Ishikawa (cell line): ENCODE measurements around the gene RUNX1.

ENCODE experiments used
- CEBPB ChIP-seq: IDR thresholded peaks from 2 replicates; pipeline ENCODE4 v1.6.1; 2012
- CREB1 ChIP-seq: IDR thresholded peaks from 2 replicates; pipeline ENCODE4 v1.6.1; 2012; ENCODE audit warnings: low read depth
- EGR1 ChIP-seq: IDR thresholded peaks from 2 replicates; pipeline ENCODE4 v1.6.1; 2012
- EP300 ChIP-seq: IDR thresholded peaks from 2 replicates; pipeline ENCODE4 v1.6.1; 2012; ENCODE audit warnings: borderline replicate concordance
- FOXM1 ChIP-seq: IDR thresholded peaks from 2 replicates; pipeline ENCODE4 v1.6.1; 2012; ENCODE audit warnings: low read depth, borderline replicate concordance
- MAX ChIP-seq: IDR thresholded peaks from 2 replicates; pipeline ENCODE4 v1.6.1; 2012
- NFIC ChIP-seq: IDR thresholded peaks from 2 replicates; pipeline ENCODE4 v1.6.1; 2012
- RAD21 ChIP-seq: IDR thresholded peaks from 2 replicates; pipeline ENCODE4 v1.6.1; 2012; ENCODE audit warnings: low read depth
- TAF1 ChIP-seq: IDR thresholded peaks from 2 replicates; pipeline ENCODE4 v1.6.1; 2012; ENCODE audit warnings: low read depth, mild to moderate bottlenecking
- TCF12 ChIP-seq: IDR thresholded peaks from 2 replicates; pipeline ENCODE4 v1.6.1; 2012; ENCODE audit warnings: low read depth
- TEAD4 ChIP-seq: IDR thresholded peaks from 2 replicates; pipeline ENCODE4 v1.6.1; 2012
- USF1 ChIP-seq: IDR thresholded peaks from 2 replicates; pipeline ENCODE4 v1.6.1; 2012
- YY1 ChIP-seq: IDR thresholded peaks from 2 replicates; pipeline ENCODE4 v1.6.1; 2012; ENCODE audit warnings: low read depth
- ZBTB7A ChIP-seq: IDR thresholded peaks from 2 replicates; pipeline ENCODE4 v1.6.1; 2012; ENCODE audit warnings: low read depth
- TF ChIP-seq, protein P1 (sequence below): IDR thresholded peaks from 2 replicates; pipeline ENCODE4 v1.6.1; 2012; ENCODE audit warnings: low read depth, mild to moderate bottlenecking

Gene RUNX1

DNA sequence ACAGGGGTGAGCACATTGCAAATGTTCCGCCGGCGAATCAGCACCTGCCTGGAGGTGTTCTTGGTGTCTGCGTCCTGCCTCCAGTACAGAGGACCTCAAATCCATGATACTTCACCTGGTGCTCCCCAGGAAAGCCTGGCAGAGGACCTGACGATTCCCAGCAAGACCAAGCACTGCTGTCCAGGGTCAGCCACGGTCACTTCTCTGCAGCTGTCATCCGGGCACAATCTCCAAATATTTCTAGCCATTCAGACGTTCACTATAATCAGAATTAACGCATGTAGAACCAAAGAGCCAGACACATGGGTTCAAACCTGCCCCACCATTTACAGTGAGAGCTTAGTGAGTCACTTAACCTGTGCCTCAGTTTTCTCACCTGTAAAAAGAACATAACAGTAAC, 305.8 kb downstream of the RUNX1 start:
- TF ChIP-seq, protein P1, sequence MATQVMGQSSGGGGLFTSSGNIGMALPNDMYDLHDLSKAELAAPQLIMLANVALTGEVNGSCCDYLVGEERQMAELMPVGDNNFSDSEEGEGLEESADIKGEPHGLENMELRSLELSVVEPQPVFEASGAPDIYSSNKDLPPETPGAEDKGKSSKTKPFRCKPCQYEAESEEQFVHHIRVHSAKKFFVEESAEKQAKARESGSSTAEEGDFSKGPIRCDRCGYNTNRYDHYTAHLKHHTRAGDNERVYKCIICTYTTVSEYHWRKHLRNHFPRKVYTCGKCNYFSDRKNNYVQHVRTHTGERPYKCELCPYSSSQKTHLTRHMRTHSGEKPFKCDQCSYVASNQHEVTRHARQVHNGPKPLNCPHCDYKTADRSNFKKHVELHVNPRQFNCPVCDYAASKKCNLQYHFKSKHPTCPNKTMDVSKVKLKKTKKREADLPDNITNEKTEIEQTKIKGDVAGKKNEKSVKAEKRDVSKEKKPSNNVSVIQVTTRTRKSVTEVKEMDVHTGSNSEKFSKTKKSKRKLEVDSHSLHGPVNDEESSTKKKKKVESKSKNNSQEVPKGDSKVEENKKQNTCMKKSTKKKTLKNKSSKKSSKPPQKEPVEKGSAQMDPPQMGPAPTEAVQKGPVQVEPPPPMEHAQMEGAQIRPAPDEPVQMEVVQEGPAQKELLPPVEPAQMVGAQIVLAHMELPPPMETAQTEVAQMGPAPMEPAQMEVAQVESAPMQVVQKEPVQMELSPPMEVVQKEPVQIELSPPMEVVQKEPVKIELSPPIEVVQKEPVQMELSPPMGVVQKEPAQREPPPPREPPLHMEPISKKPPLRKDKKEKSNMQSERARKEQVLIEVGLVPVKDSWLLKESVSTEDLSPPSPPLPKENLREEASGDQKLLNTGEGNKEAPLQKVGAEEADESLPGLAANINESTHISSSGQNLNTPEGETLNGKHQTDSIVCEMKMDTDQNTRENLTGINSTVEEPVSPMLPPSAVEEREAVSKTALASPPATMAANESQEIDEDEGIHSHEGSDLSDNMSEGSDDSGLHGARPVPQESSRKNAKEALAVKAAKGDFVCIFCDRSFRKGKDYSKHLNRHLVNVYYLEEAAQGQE: no peak
- TF ChIP-seq FOXM1 (no peak), NFIC (no peak), TEAD4 (no peak), TCF12 (no peak), USF1 (no peak), EP300 (no peak), EGR1 (no peak), MAX (no peak), ZBTB7A (no peak), CREB1 (no peak), YY1 (no peak), CEBPB (no peak), RAD21 (no peak), TAF1 (no peak)

DNA sequence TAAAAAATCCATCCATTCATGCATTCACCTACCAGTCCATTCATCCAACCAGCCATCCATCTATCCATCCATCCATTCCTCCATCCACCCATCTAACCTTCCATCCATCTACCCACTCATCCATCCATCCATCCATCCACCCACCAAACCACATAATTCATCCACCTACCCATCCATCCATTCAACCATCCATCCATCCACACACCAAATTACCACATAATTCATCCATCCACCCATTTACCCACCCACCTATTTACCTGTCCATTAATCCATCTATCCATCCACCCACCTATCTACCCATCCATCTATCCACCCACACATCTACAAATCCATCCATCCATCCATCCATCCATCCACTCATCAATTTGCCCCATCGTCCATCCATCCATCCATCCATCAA, 308.9 kb downstream of the RUNX1 start:
- TF ChIP-seq EP300 (no peak), RAD21 (no peak), YY1 (no peak), EGR1 (no peak), USF1 (no peak), TEAD4 (no peak), TAF1 (no peak), ZBTB7A (no peak), NFIC (no peak), CEBPB (no peak), CREB1 (no peak), TCF12 (no peak), FOXM1 (no peak), MAX (no peak)
- TF ChIP-seq, protein P1: no peak
